Neural cell (in vitro differentiated cells): Measurements from ENCODE around the gene LMO3.

Experiments used
- RAD21 ChIP-seq: fragments of 450-650 bp; conservative IDR thresholded peaks from 2 replicates; pipeline ENCODE4 v1.6.1; 2014; ENCODE audit warnings: antibody characterized with exemption, mild to moderate bottlenecking, moderate library complexity
- TF ChIP-seq, protein P1 (sequence below): fragments of 450-650 bp; IDR thresholded peaks from 2 replicates; pipeline ENCODE4 v1.5.1; 2014; ENCODE audit warnings: antibody characterized with exemption, mild to moderate bottlenecking, moderate library complexity; ENCODE audit not compliant: poor library complexity, severe bottlenecking

GRCh38 chr12:16526693-16527092 is 79.3 kb downstream of the LMO3 start:
- TF ChIP-seq, protein P1, sequence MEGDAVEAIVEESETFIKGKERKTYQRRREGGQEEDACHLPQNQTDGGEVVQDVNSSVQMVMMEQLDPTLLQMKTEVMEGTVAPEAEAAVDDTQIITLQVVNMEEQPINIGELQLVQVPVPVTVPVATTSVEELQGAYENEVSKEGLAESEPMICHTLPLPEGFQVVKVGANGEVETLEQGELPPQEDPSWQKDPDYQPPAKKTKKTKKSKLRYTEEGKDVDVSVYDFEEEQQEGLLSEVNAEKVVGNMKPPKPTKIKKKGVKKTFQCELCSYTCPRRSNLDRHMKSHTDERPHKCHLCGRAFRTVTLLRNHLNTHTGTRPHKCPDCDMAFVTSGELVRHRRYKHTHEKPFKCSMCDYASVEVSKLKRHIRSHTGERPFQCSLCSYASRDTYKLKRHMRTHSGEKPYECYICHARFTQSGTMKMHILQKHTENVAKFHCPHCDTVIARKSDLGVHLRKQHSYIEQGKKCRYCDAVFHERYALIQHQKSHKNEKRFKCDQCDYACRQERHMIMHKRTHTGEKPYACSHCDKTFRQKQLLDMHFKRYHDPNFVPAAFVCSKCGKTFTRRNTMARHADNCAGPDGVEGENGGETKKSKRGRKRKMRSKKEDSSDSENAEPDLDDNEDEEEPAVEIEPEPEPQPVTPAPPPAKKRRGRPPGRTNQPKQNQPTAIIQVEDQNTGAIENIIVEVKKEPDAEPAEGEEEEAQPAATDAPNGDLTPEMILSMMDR: no peak
- no peak for TF ChIP-seq RAD21
